IPS-NIHi11 (cell line): Measurements from ENCODE around the gene HLA-F.

Experiments used
- DNase-seq: peaks from one replicate; pipeline ENCODE4 v3.0.0; 2012; ENCODE audit warnings: mixed read lengths, low spot score

Gene HLA-F

DNA sequence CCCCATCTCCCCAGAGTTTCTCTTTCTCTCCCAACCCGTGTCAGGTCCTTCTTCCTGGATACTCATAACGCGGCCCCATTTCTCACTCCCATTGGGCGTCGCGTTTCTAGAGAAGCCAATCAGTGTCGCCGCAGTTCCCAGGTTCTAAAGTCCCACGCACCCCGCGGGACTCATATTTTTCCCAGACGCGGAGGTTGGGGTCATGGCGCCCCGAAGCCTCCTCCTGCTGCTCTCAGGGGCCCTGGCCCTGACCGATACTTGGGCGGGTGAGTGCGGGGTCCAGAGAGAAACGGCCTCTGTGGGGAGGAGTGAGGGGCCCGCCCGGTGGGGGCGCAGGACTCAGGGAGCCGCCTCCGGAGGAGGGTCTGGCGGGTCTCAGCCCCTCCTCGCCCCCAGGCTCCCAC lies at the start of gene HLA-F:
Gene HLA-F (plus strand): TSS at position 173 of the 404 bp plus-strand sequence. CDS start 30 bp downstream, at position 203.
- DNase-seq, result peak; percentile 89

DNA sequence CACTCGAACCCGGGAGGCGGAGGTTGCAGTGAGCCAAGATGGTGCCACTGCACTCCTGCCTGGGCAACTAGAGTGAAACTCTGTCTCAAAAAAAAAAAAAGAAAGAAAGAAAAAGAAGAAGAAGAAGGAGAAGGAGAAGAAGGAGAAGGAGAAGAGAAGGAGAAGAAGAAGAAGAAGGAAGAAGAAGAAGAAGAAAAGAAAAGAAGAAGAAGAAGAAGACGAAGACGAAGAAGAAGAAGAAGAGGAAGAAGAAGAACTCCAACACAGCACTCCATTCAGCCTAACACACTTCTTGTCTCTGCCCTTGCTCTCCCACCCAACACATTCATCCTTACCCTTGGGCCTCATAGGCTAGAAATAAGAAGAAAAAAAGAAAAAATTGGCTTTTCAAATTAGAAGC lies 49.2 kb upstream of the HLA-F start:
- DNase-seq, result no peak

DNA sequence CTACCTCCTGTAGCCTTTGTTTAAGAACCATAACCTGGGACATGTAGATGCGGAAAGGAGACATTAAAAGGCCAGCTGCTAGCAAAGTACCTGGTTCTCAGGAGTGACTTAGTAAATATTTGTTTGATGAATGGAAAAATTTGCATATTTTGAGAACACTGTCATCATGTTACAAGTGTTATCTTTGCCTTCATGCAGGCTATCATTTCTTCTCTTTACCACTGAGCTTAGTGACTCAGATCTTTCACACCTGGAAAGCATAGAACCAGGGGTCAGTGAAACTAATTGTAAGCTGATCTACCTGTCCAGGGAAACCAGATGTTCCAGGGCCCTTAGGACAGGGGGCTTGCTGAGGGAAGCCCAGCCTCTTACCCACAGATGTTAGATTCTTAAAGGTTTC lies 47.7 kb upstream of the HLA-F start:
- DNase-seq, result no peak

DNA sequence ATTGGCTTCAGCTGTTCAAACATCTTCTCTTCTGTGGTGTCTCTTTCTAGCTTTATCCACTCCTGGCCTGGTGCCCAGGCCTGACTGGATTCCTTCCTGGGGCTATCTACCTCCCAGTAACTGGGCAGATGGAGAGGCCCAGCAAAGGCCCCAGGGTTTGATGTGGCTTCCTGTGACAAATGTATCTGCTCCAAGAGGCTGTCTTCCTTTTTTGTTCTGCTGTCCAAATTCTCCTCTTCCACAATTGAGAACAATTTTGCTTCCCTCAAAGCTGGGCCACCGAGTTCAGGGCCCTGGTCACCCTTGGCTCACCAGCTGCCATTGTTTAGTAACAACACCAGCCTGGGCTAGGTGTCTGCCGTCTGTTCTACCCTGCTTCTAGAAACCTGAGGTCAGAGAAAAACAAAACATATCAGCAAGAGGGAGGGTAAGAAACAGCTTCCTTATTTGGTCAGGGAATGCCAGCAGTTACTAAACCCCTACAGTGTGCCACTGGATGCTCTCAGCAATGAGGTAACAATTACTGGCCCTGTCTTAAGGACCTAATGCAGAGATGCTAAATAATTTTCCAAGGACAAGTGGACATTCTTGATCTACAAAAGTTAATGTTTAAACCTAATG lies 46.1 kb upstream of the HLA-F start:
- DNase-seq, result peak; percentile 54

DNA sequence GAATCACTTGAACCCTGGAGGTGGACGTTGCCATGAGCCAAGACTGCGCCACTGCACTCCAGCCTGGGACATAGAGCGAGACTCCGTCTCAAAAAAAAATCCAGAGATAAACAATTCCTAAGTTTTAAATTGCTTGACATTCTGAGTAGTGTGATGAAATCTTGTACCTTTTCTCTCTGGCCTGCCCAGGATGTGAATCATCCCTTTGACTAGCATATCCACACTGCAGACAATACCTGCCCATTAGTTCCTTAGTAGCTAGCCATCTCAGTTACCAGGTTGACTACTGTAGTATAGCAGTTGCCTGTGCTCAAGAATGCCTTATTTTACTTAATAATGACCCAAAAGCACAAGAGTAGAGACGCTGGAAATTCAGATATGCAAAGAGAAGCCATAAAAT lies 45.1 kb upstream of the HLA-F start:
- no peak for DNase-seq

DNA sequence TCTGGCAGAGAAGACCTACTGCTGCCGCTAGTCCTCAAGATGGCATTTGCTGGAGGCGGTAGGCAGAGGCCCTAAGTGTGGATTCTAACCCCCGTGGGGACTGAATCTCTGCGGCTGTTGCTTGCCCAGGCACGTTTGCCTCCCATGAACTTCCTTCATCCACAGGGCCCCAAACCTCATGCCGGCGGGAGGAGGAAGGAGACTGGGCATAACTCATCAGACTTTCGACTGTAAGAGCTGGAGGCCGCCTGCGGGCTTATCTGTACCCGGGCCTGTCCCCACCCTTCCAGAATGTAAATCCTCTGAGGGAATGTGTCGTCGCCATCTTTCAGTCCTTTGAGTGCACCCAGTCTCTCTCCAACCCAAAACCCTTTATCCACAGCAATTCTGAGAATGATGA lies 43.3 kb upstream of the HLA-F start:
- DNase-seq, result no peak

DNA sequence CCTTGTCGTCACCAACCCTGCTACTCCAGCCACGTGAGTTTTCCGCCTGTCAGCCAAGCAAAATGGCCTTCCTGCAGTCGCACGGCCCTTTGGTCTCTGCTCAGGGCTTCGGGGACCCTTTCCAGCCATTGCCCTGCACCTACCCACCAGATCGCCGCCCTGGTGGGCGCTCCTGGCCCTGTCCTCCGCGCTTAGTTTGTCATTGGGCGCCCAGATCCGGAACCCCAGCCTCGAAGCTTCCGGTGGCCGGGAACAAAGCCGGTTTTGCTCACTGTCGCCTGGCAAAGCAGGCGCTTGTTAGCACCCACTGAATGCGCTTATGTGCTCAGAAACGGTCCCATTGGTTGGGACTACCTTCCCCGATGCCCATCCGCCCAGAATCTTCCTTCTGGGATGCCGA lies 42.8 kb upstream of the HLA-F start:
- DNase-seq, result no peak

DNA sequence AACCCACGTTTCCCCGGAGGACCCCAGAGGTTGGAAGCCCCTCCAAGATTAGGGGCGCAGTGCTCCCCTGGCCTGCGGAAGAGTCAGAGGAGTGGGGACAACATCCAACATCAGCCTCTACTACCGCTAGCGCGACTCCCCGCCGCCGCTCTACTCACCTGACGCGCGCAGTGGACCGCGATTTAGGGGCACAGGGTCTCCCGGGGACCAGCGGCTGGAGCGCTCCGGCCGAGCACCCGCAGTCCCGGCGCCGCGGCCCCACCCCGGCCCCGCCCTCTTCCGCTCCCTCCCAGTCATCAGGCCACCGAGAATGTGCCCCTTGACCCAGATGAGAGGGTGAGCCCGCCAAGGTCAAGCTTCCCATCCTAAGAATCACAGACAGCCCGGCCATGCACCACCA lies 42.3 kb upstream of the HLA-F start, which contains the start of gene ZFP57:
Gene ZFP57 (minus strand): TSS at position 249 of the 400 bp plus-strand sequence. CDS start 4,149 bp downstream, outside the sequence.
- DNase-seq, result no peak

DNA sequence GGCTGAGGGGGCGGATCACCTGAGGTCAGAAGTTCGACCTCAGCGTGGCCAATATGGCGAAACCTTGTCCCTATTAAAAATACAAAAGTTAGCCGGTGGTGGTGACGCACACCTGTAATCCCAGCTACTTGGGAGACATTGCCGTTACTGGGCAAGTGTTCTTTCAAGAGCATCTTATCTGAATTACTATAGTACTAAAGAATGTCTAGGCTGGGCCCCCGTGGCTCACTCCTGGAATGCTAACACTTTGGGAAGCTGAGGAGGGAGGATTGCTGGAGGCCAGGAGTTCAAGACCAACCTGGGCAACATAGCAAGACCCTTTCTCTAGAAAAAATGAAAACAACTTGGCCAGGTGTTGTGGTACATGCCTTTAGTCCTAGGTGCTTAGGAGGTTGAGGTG lies 41.4 kb upstream of the HLA-F start:
- DNase-seq, result no peak

DNA sequence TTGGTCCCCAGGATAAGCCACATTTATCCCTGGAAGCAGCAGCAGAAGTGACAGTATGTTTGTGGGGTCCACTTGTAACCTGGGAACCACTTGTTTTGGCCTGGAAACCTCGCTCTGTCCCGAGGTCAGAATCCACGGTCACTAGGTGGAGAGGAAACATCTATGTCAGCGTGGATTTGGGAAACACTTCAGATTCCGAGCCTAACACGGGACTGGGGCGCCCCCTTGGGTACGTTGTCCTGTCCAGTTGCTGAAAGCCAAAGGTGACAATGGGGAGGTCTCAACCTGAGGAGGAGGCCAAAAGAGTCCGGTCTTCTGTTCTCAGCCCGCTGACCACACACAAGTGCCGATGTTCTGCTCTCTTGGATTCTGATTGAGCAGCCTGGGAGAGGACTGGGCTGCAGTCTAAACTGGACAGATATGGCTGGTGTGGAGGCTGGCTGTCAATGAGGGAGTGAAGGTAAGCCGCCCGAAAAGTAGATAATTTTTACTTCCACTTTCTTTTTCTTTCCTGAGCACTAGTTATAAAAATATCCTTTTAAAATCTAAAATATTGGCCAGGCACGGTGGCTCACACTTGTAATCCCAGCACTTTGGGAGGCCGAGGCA lies 37.4 kb upstream of the HLA-F start:
- peak; percentile 42 for DNase-seq

DNA sequence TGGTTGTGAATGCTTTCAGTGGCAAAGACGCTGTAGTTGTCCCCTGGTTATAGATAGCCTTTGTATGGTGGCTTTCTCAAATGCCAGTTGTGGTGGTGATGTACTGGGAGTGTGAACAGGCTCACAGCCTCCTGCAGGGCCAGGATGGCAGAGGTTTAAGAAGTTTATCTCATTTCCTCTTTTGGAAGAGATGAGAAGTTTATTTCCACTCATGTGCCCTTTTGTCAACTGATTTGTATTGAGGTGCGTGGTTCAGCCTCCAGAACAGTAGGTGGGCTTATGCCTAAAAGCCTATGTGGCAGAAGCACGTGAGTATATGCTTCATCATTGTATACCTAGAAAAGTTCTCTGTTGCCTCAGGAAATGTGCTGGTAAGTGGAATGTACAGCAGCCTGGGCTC lies 28.6 kb upstream of the HLA-F start:
- DNase-seq, result no peak

DNA sequence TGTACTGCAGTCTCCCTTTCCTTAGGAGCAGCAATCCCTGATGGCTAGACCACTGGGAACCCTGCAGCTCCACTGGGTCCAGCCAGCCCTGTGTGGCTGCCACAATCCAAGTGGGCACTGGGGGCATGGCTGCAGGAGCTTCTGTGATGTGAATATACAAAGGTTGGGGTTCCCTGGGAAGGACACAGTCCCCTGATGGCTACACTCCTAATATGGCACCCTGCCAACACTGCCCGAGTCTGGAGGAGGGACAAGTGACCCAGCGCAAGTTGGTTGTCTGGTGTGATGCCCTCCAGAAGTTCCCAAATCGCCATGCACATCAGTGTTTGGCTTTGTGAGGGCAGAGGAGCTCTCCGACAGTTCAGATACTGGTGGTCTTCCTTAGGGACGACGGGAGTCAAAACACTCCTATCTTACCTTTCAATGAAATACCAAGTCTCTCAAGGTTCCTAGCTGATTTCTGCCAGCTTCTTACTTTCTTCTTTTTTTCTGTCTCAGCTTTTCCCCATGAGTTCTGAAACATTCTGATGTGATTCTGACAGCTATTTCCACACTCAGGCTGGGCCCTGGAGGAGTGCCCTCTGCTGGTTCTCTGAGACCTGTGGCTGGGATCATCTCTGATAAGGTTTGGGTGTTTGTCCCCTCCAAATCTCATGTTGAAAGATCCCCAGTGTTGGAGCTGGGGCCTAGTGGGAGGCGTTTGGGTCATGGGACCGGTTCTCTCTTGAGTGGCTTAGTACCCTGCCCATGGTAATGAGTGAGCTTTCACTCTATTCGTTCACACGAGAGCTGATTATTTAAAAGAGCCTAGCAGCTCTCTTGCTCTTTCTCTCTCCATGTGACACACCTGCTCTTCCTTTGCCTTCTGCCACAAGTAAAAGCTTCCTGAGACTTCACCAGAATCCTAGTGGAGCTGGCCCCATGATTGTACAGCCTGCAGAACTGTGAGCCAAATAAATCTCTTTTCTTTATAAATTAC lies 26.8 kb upstream of the HLA-F start:
- DNase-seq, result peak; percentile 57

DNA sequence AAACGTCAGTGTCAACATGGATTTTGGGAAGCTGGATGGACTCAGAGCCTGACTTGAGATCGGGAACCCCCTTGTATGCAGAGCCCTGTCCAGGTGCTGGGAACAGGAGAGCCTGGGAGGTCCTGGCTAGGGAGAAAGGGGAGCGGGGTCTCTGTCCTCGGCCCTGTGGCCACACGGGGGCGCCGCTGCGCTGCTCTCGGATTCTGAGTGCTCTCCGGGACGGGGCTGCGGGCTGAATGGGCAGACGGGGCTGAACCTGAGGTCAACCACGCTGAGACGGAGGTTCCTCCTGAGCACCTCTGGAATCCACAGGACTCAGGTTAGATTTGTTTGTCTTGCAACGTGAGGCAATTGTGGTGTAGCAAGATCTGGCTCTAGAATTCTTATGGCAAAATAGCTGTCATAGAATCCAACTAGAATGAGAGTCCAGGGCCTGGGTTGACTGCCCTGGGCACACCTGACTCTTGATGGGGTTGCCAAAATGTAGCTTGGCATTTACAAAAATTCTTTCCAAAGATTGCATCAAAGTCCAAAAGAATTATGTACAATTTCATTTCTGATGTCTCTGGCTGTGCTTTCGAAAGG lies 20.6 kb upstream of the HLA-F start:
- DNase-seq, result peak; percentile 84

DNA sequence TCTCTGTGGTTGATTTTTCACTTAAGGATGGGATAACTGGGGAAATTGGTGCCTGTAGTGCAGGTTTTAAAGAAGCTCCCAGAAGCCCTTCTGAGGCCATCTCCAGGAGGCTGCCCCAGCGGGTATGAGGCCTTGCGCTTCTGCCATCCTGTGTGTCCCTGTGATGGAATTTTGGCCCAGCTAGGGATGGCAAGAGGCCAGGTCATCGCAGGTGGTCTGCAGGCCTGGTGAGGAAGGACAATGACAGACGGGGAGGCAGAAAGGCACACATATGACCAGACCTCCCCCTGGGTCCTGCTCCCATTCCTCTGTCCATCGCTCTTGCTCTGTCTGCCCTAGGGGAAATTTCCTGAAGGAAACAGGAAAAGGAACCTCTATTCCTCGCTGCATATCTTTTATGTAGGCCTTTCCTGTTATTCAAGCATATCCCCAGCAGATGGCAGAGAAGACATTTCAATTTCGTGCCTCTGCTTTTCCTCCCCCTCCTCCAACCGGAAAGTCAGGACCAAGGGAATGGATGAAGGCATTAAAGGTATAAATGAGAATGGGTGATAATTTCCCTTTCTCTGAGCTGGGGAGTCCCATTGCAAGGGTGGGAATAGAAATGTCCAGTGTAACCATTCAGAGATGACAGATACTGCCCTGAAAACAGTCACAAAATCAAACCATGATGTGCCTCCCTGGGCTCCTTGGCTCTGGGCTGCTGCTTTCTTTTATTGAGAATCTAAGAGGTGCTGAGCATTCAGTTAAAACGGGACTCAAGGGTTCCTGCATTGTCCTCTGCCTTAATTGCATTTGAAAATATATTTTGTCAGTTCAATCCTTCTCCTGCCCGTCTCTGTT lies 17.6 kb upstream of the HLA-F start:
- DNase-seq, result peak; percentile 64

DNA sequence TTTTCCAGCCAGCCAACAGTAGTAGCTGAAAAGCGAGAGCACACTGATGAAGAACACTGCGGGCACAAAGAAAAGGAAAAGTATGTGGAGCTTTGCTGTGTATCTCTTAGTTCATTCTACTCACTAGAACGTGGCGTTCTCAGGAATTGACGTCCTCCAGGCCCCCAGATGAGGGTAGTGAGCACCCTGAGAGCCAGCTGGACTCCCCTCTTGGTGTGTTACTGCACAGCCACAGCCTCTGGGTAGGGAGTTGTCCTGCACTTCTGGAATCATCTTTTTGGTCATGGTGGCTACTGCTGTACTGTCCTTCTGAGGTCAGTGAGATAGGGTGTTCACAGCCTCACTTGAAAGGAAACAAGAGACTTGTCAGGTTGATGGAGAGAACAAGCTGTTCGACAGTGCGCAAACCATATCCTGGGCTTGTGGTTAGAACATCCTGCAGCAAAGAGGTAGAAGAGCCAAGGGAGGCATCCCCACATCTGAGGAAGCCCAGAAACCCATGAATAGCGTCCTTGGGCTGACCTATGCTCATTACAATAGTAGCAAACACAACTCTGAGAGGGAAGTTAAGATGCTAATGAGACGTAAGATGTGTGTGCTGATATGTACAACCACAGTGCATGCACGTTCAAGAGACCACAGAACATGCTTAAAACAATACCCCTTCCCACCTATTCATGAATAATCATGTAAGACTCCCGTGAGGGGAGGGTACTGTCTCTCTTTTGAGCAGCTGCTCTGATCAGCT lies 14.6 kb upstream of the HLA-F start:
- no peak for DNase-seq

DNA sequence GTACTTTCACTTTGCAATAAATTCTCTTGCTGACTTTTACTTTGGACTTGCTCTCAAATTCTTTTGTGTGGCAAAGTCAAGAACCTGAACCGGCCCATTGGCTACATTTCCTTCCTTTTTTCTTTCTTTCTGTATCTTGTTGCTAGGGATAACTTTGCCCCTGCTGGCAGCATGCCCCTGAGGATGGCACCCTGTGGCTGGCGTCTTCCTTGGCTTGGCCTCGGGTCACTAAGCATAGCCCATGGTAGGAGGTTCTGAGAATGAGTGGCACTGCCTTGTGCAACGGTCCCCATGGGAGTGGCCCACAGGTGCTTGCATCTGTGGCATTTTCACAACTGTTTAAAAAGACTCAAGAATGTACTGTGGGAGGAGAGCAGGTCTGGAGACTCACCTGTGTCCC lies 14.0 kb upstream of the HLA-F start:
- no peak for DNase-seq

DNA sequence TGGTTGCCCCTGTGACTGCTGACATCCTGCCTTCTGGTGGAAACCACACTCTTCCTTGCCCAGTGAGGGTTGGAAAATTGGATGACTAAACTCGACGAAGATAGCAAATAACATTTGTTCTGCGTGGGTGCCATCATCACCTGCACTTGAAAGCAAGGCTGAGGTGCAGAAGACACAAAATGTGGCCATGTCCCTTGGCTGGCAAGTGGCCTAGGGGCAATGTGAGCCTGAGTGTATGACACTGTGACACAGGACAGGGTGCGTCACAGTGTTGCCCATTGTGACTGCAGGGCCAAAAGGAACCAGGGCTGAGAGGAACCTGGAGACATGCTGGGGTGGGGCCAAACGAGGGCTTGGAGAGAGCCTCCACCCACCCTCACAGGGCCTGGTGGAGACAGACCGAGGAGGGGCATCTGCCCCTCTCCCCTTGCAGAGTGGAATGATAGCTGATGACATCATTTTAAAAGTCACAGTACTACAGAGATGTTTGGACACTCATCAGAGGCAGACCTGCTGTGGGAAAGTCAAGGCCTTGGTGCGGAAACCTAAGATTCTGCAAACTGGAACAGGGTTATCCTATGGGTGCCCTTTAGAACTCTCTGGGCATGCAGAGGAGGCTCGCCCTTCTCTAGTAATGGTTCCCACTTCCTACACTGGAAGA lies 12.8 kb upstream of the HLA-F start:
- DNase-seq, result no peak

DNA sequence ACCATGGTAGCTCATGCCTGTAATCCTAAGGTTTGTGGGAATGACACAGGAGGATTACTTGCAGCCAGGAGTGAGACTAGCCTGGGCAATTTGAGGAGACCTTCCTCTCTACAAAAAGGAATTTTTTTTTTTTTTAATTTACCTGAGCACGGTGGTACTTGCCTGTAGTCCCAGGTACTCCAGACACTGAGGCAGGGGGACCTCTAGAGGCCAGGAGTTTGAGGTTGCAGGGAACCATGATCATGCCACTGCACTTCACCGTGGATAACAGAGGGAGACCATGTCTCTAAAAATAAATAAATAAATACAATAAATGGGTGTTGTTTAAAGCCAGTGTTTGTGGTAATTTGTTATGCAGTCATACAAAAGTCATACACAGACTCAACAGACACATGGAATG lies 2.4 kb upstream of the HLA-F start:
- no peak for DNase-seq

DNA sequence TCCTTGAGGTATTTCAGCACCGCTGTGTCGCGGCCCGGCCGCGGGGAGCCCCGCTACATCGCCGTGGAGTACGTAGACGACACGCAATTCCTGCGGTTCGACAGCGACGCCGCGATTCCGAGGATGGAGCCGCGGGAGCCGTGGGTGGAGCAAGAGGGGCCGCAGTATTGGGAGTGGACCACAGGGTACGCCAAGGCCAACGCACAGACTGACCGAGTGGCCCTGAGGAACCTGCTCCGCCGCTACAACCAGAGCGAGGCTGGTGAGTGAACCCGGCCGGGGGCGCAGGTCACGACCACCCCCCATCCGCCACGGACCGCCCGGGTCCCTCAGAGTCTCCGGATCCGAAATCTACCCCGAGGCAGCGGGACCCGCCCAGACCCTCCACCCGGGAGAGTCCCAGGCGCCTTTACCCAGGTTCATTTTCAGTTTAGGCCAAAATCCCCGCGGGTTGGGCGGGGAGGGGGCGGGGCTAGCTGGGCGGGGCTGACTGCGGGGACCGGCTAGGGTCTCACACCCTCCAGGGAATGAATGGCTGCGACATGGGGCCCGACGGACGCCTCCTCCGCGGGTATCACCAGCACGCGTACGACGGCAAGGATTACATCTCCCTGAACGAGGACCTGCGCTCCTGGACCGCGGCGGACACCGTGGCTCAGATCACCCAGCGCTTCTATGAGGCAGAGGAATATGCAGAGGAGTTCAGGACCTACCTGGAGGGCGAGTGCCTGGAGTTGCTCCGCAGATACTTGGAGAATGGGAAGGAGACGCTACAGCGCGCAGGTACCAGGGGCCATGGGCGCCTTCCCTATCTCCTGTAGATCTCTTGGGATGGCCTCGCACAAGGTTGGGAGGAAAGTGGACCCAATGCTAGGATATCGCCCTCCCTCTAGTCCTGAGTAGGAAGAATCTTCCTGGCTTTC lies 693 bp downstream of the HLA-F start:
- DNase-seq, result peak; percentile 80
